Endometrial microvascular endothelial cells (primary cell): ENCODE measurements around the gene ARID1B. TPM values are rescaled to one million over a fixed set of nuclear protein-coding genes. Genes with fewer than 3 reads are reported as not detected.

Experiments
- in situ Hi-C: cut with HindIII; loops from 2 replicates; pipeline ENCODE4 v1.10.0; 2017; ENCODE audit warnings: low sequenced_read_pairs, low pct_unique_long_range_greater_than_20kb; ENCODE audit errors: inconsistent ontology term
- total RNA-seq: library from RNA; depleted of rRNA; stranded (reverse); fragments of >200 nt; gene quantifications from one replicate; pipeline ENCODE4 v1.2.3, GENCODE V29; 2015; ENCODE audit errors: inconsistent ontology term

The ARID1B gene
- total RNA-seq, 1 donor from 2014 or later: 24.6 TPM

GRCh38 chr6:156867121-156867520 lies 89.9 kb downstream of the ARID1B start:
- in situ Hi-C loops: no loop called here

- in situ Hi-C loops: no loop called here
Observed at GRCh38 chr6:156868385-156868784, 91.2 kb downstream of the ARID1B start.

- in situ Hi-C loops: no loop called here
Observed at GRCh38 chr6:156869980-156870398, 92.8 kb downstream of the ARID1B start.

GRCh38 chr6:156870924-156871539 lies 93.9 kb downstream of the ARID1B start:
- in situ Hi-C loops: no loop called here

- in situ Hi-C loops: no loop called here
Observed at GRCh38 chr6:156872903-156873302, 95.7 kb downstream of the ARID1B start.

- in situ Hi-C loops: no loop called here
Observed at GRCh38 chr6:156873654-156874380, 96.6 kb downstream of the ARID1B start.

GRCh38 chr6:156875062-156875461 lies 97.9 kb downstream of the ARID1B start:
- in situ Hi-C loops: no loop called here

- in situ Hi-C loops: no loop called here
Observed at GRCh38 chr6:156876302-156876701, 99.1 kb downstream of the ARID1B start.

- in situ Hi-C loops: no loop called here
Observed at GRCh38 chr6:156877126-156877863, 100.1 kb downstream of the ARID1B start.

GRCh38 chr6:156878681-156879080 lies 101.5 kb downstream of the ARID1B start:
- in situ Hi-C loops: no loop called here

- in situ Hi-C loops: no loop called here
Observed at GRCh38 chr6:156879186-156879585, 102.0 kb downstream of the ARID1B start.

- in situ Hi-C loops: no loop called here
Observed at GRCh38 chr6:156879591-156879990, 102.4 kb downstream of the ARID1B start.

GRCh38 chr6:156880913-156881312 lies 103.7 kb downstream of the ARID1B start:
- in situ Hi-C loops: no loop called here

- in situ Hi-C loops: no loop called here
Observed at GRCh38 chr6:156881687-156882629, 104.8 kb downstream of the ARID1B start.

GRCh38 chr6:156883497-156884252 lies 106.5 kb downstream of the ARID1B start:
- in situ Hi-C loops: no loop called here

GRCh38 chr6:156884306-156884705 lies 107.1 kb downstream of the ARID1B start:
- in situ Hi-C loops: no loop called here

- in situ Hi-C loops: no loop called here
Observed at GRCh38 chr6:156885562-156885961, 108.4 kb downstream of the ARID1B start.

GRCh38 chr6:156886409-156886808 lies 109.2 kb downstream of the ARID1B start:
- in situ Hi-C loops: no loop called here
